Panc1 (cell line): ENCODE data around the gene CAP1. TPM values are rescaled to one million over a fixed set of nuclear protein-coding genes. Genes with fewer than 3 reads are reported as not detected.

Source experiments
- ATAC-seq: fragments of 200-7000 bp; cut with Tn5 transposase; 2 replicates; pipeline ENCODE4 v1.9.1; 2020; ENCODE audit warnings: mild to moderate bottlenecking, moderate library complexity
- BruUV-seq: library from RNA; stranded (reverse); fragments of 400-500 nt; replicated peaks from 2 replicates; lab custom pipeline; 2021; lab: Mats Ljungman, UMichigan
- CTCF ChIA-PET: fragments of 300-600 bp; sonication (Branson Sonifier 250); formaldehyde crosslinking; loops from one replicate; lab custom pipeline; 2022; ENCODE audit warnings: antibody characterized with exemption; lab: Charles Lee
- POLR2A ChIA-PET: fragments of 300-600 bp; sonication (Branson Sonifier 250); formaldehyde crosslinking; loops from one replicate; lab custom pipeline; 2022; ENCODE audit warnings: antibody characterized with exemption; lab: Charles Lee
- DNase-seq: peaks from one replicate; pipeline ENCODE4 v3.0.0-alpha.2; 2010; ENCODE audit warnings: low read depth, low spot score
- H3K27ac ChIP-seq: 2 replicates; pipeline ENCODE4 v1.5.1; 2011; ENCODE audit warnings: mild to moderate bottlenecking, low read length, inconsistent platforms
- H3K27me3 ChIP-seq: fragments of 200-500 bp; sonication (Bioruptor generic); 2 replicates; pipeline ENCODE4 v1.6.0; 2014; ENCODE audit warnings: low read length, inconsistent platforms; ENCODE audit not compliant: control insufficient read depth, insufficient read depth
- H3K36me3 ChIP-seq: fragments of 200-500 bp; sonication (Bioruptor generic); 2 replicates; pipeline ENCODE4 v1.5.1; 2014; ENCODE audit warnings: inconsistent platforms, mild to moderate bottlenecking, low read length, moderate library complexity; ENCODE audit not compliant: control insufficient read depth, insufficient read depth
- H3K4me1 ChIP-seq: 2 replicates; pipeline ENCODE4 v1.5.1; 2011; ENCODE audit warnings: inconsistent platforms, mild to moderate bottlenecking, low read length, moderate library complexity; ENCODE audit not compliant: control insufficient read depth, insufficient read depth
- H3K4me3 ChIP-seq, 2 experiments: 2 replicates each; pipeline ENCODE4 v1.5.1; 2011 to 2012; ENCODE audit warnings: low read depth in 2 of 2, low read length in 2 of 2, mild to moderate bottlenecking in 2 of 2, inconsistent platforms in 1 of 2, moderate library complexity in 1 of 2
- H3K9me3 ChIP-seq: fragments of 200-500 bp; sonication (Bioruptor generic); 2 replicates; pipeline ENCODE4 v1.5.1; 2014; ENCODE audit warnings: low read depth, mild to moderate bottlenecking, inconsistent platforms, low read length, moderate library complexity; ENCODE audit not compliant: control insufficient read depth, insufficient read depth
- POLR2AphosphoS5 ChIP-seq: IDR thresholded peaks from 2 replicates; pipeline ENCODE4 v1.6.1; 2012; ENCODE audit warnings: mild to moderate bottlenecking, low read depth, low read length, moderate library complexity
- REST ChIP-seq, 2 experiments: IDR thresholded peaks; 2 replicates each; pipeline ENCODE4 v1.6.1; 2011 to 2012; ENCODE audit warnings: low read depth in 2 of 2, control low read depth in 1 of 2, low read length in 1 of 2, mild to moderate bottlenecking in 1 of 2, moderate library complexity in 1 of 2; ENCODE audit not compliant: insufficient read depth in 1 of 2
- SIN3A ChIP-seq: IDR thresholded peaks from 2 replicates; pipeline ENCODE4 v1.6.1; 2012; ENCODE audit warnings: low read depth, mild to moderate bottlenecking, low read length, moderate library complexity, borderline replicate concordance; ENCODE audit not compliant: insufficient read depth
- TCF7L2 ChIP-seq: IDR thresholded peaks from 2 replicates; pipeline ENCODE4 v1.6.1; 2011; ENCODE audit warnings: mild to moderate bottlenecking, low read depth, low read length, inconsistent platforms
- in situ Hi-C: cut with HindIII; loops from 2 replicates; pipeline ENCODE4 v1.10.0; 2016; ENCODE audit warnings: low sequenced_read_pairs, low pct_unique_long_range_greater_than_20kb
- intact Hi-C: fragments of 100-400 bp; cut with micrococcal nuclease; formaldehyde crosslinking; loops from one replicate; pipeline ENCODE4 v1.10.0; 2022; ENCODE audit not compliant: unreplicated experiment
- total RNA-seq: library from RNA; stranded (reverse); gene quantifications from one replicate; pipeline ENCODE4 v1.2.1, GENCODE V29; 2021; ENCODE audit not compliant: unreplicated experiment
- TF ChIP-seq, protein P1 (sequence below): fragments of 450-650 bp; IDR thresholded peaks from 2 replicates; pipeline ENCODE4 v1.5.1; 2017; ENCODE audit warnings: mild to moderate bottlenecking

The CAP1 gene
- total RNA-seq, 1 experiment from 2014 or later, result 463 TPM

DNA sequence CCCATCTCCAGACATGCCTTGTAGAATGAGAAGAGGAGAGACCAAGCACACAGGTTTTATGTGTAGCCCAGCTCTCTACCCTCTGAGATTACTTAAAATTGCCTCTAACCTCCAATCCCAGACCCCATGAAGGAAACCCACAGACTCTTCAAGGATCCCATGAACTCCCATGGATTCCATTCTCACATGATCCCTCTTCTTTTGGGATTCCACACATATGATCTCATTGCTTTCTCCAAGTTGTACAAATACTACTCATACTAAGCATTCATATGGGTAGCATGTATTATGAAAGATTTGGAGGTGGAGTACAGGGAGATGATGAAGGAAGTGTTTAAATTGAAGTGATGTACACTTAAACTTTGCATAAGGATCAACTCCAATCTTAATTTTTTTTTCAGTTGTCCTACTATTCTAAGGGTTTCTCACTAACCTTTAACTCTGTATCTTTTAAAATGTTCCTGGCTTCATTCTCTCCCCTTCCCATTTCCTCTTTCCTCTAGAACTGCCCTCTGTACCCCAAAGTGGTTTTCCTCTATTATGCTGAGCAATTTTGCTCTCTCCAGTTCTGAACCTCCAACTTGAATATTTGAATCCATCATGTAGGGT, 44.0 kb upstream of the CAP1 start:
- Histone ChIP-seq H3K27ac (no peak overlapping the region), H3K4me1 (no peaks in the 10 kb centered on the region), H3K36me3 (no peaks in the 10 kb centered on the region), H3K4me3 (no peak overlapping the region), H3K9me3 (no peaks in the 10 kb centered on the region), H3K27me3 (no peaks in the 10 kb centered on the region)
- BruUV-seq, result no TSS peak
- no peak for ATAC-seq
- CTCF ChIA-PET, result no interaction called here
- POLR2A ChIA-PET, result no interaction called here
- in situ Hi-C loops (no loop called here), intact Hi-C loops (no loop called here)
- DNase-seq, result no peak
- TF ChIP-seq, protein P1, sequence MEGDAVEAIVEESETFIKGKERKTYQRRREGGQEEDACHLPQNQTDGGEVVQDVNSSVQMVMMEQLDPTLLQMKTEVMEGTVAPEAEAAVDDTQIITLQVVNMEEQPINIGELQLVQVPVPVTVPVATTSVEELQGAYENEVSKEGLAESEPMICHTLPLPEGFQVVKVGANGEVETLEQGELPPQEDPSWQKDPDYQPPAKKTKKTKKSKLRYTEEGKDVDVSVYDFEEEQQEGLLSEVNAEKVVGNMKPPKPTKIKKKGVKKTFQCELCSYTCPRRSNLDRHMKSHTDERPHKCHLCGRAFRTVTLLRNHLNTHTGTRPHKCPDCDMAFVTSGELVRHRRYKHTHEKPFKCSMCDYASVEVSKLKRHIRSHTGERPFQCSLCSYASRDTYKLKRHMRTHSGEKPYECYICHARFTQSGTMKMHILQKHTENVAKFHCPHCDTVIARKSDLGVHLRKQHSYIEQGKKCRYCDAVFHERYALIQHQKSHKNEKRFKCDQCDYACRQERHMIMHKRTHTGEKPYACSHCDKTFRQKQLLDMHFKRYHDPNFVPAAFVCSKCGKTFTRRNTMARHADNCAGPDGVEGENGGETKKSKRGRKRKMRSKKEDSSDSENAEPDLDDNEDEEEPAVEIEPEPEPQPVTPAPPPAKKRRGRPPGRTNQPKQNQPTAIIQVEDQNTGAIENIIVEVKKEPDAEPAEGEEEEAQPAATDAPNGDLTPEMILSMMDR, result no peak
- TF ChIP-seq POLR2AphosphoS5 (no peak), REST (IDR thresholded peaks at IDR 0.05; ENCODE audit: insufficient read depth in 1 of 2, low read depth in 2 of 2, low read length in 1 of 2) (no peak), TCF7L2 (no peak), SIN3A (no peak)

- POLR2A ChIA-PET, result interaction anchor here (0.6 to 0.7 kb wide), 2 partner anchors 75 to 623 kb away, joined by 3 read pairs; no protein-coding TSS in a partner anchor
Measured at GRCh38 chr1:40001456-40001855, 39.1 kb upstream of the CAP1 start.

More at GRCh38 chr1:40001456-40001855, 39.1 kb upstream of the CAP1 start:
- BruUV-seq, result no TSS peak
- intact Hi-C loops (no loop called here), in situ Hi-C loops (no loop called here)
- ATAC-seq (no peak), DNase-seq (no peak)
- H3K27ac ChIP-seq, result no peak overlapping the region
- TF ChIP-seq, protein P1, result no peak
- no peak for TF ChIP-seq POLR2AphosphoS5
- no peaks in the 10 kb centered on the region for H3K9me3 ChIP-seq
- H3K4me3 ChIP-seq, result no peak overlapping the region
- no peaks in the 10 kb centered on the region for H3K36me3 ChIP-seq
- no peaks in the 10 kb centered on the region for H3K4me1 ChIP-seq
- CTCF ChIA-PET, result no interaction called here
- H3K27me3 ChIP-seq, result no peaks in the 10 kb centered on the region
